H9 (cell line): Measurements from ENCODE around the gene FXN. TPM values are rescaled to one million over a fixed set of nuclear protein-coding genes. Genes with fewer than 3 reads are reported as not detected.
A peak's percentile ranks its signal among the peaks of the same experiment; 100 is the strongest.

ENCODE experiments used
- DNase-seq: peaks from one replicate; pipeline ENCODE4 v3.0.0-alpha.2; 2017
- H2AFZ ChIP-seq: one replicate; pipeline ENCODE4 v1.6.1; 2013; ENCODE audit warnings: mild to moderate bottlenecking, low read length, control low read depth, moderate library complexity
- H2AK5ac ChIP-seq: 2 replicates; pipeline ENCODE4 v1.6.1; 2013; ENCODE audit warnings: low read length, control low read depth, mixed read lengths; ENCODE audit not compliant: insufficient read length
- H2BK120ac ChIP-seq: one replicate; pipeline ENCODE4 v1.6.1; 2013; ENCODE audit warnings: low read depth, mild to moderate bottlenecking, low read length, control low read depth, inconsistent platforms; ENCODE audit not compliant: poor library complexity, severe bottlenecking
- H2BK12ac ChIP-seq: 2 replicates; pipeline ENCODE4 v1.6.1; 2013; ENCODE audit warnings: low read length, control low read depth, mixed read lengths, low read depth; ENCODE audit not compliant: insufficient read length
- H2BK15ac ChIP-seq: 2 replicates; pipeline ENCODE4 v1.6.1; 2013; ENCODE audit warnings: low read depth, low read length, control low read depth
- H2BK20ac ChIP-seq: one replicate; pipeline ENCODE4 v1.6.1; 2013; ENCODE audit warnings: low read depth, mild to moderate bottlenecking, low read length, control low read depth, inconsistent platforms; ENCODE audit not compliant: poor library complexity, severe bottlenecking
- H2BK5ac ChIP-seq: 2 replicates; pipeline ENCODE4 v1.6.1; 2013; ENCODE audit warnings: low read length, control low read depth, mixed read lengths; ENCODE audit not compliant: insufficient read length
- H3K14ac ChIP-seq: 2 replicates; pipeline ENCODE4 v1.6.1; 2013; ENCODE audit warnings: low read length, control low read depth; ENCODE audit not compliant: insufficient read depth
- H3K18ac ChIP-seq: 2 replicates; pipeline ENCODE4 v1.6.1; 2013; ENCODE audit warnings: low read depth, mild to moderate bottlenecking, mixed read lengths, low read length, control low read depth; ENCODE audit not compliant: insufficient read length
- H3K23ac ChIP-seq: 2 replicates; pipeline ENCODE4 v1.6.1; 2013; ENCODE audit warnings: low read length, control low read depth, mixed read lengths, low read depth; ENCODE audit not compliant: insufficient read length
- H3K23me2 ChIP-seq: 2 replicates; pipeline ENCODE4 v1.6.1; 2013; ENCODE audit warnings: low read depth, mild to moderate bottlenecking, mixed read lengths, low read length, control low read depth; ENCODE audit not compliant: insufficient read length, poor library complexity, severe bottlenecking
- H3K27ac ChIP-seq: 2 replicates; pipeline ENCODE4 v1.5.1; 2013; ENCODE audit warnings: low read length, control low read depth, mixed read lengths, low read depth; ENCODE audit not compliant: insufficient read length
- H3K27me3 ChIP-seq: 2 replicates; pipeline ENCODE4 v1.6.1; 2013; ENCODE audit warnings: low read length, control low read depth, inconsistent platforms; ENCODE audit not compliant: insufficient read depth
- H3K4ac ChIP-seq: 2 replicates; pipeline ENCODE4 v1.6.1; 2013; ENCODE audit warnings: low read depth, mild to moderate bottlenecking, control low read depth, inconsistent platforms, low read length, moderate library complexity
- H3K4me1 ChIP-seq: 2 replicates; pipeline ENCODE4 v1.6.1; 2013; ENCODE audit warnings: low read length, control low read depth, inconsistent platforms; ENCODE audit not compliant: insufficient read depth
- H3K4me2 ChIP-seq: 2 replicates; pipeline ENCODE4 v1.6.1; 2013; ENCODE audit warnings: low read length, control low read depth, mixed read lengths; ENCODE audit not compliant: insufficient read length, insufficient read depth
- H3K56ac ChIP-seq: 2 replicates; pipeline ENCODE4 v1.6.1; 2013; ENCODE audit warnings: low read depth, mild to moderate bottlenecking, mixed read lengths, low read length, control low read depth; ENCODE audit not compliant: insufficient read length
- H3K79me1 ChIP-seq: 2 replicates; pipeline ENCODE4 v1.6.1; 2013; ENCODE audit warnings: low read depth, mild to moderate bottlenecking, moderate library complexity, low read length, control low read depth, inconsistent platforms; ENCODE audit not compliant: insufficient read depth, poor library complexity, severe bottlenecking
- H3K79me2 ChIP-seq: 2 replicates; pipeline ENCODE4 v1.6.1; 2013; ENCODE audit warnings: low read length, control low read depth, inconsistent platforms; ENCODE audit not compliant: insufficient read depth
- H3K9ac ChIP-seq: 2 replicates; pipeline ENCODE4 v1.6.1; 2013; ENCODE audit warnings: low read length, control low read depth, mixed read lengths; ENCODE audit not compliant: insufficient read length; ENCODE audit errors: extremely low read depth
- H3K9me3 ChIP-seq: one replicate; pipeline ENCODE4 v1.6.1; 2013; ENCODE audit warnings: low read depth, low read length, inconsistent platforms; ENCODE audit not compliant: control insufficient read depth
- H3T11ph ChIP-seq: one replicate; pipeline ENCODE4 v1.6.1; 2013; ENCODE audit warnings: mild to moderate bottlenecking, low read length, control low read depth, inconsistent platforms
- H4K20me1 ChIP-seq: one replicate; pipeline ENCODE4 v1.6.1; 2013; ENCODE audit not compliant: control insufficient read depth, insufficient read length, insufficient read depth
- H4K5ac ChIP-seq: 2 replicates; pipeline ENCODE4 v1.6.1; 2013; ENCODE audit warnings: low read depth, mild to moderate bottlenecking, mixed read lengths, low read length, control low read depth; ENCODE audit not compliant: insufficient read length
- H4K8ac ChIP-seq: replicated peaks from 2 replicates; pipeline ENCODE4 v1.6.1; 2013; ENCODE audit warnings: low read length, control low read depth, mixed read lengths, low read depth; ENCODE audit not compliant: insufficient read length
- H4K91ac ChIP-seq: 2 replicates; pipeline ENCODE4 v1.6.1; 2013; ENCODE audit warnings: low read depth, mild to moderate bottlenecking, moderate library complexity, mixed read lengths, low read length, control low read depth; ENCODE audit not compliant: insufficient read length
- H3K27ac Mint-ChIP-seq, 3 experiments: 2 replicates in 2 of 3; 3 replicates in 1 of 3; pipeline ENCODE4 v1.8.0; 2020 to 2021; ENCODE audit warnings: mixed read lengths in 3 of 3, mild to moderate bottlenecking in 1 of 3, moderate library complexity in 1 of 3
- H3K27me3 Mint-ChIP-seq: 2 replicates; pipeline ENCODE4 v1.8.0; 2021; ENCODE audit warnings: low read depth, mild to moderate bottlenecking, moderate library complexity, mixed read lengths
- H3K36me3 Mint-ChIP-seq, 3 experiments: 2 replicates in 2 of 3; 3 replicates in 1 of 3; pipeline ENCODE4 v1.8.0; 2020 to 2021; ENCODE audit warnings: low read depth in 3 of 3, mixed read lengths in 3 of 3; ENCODE audit not compliant: insufficient read depth in 1 of 3
- H3K4me1 Mint-ChIP-seq, 2 experiments: 2 replicates each; pipeline ENCODE4 v1.8.0; 2020; ENCODE audit warnings: mixed read lengths in 2 of 2
- H3K4me3 Mint-ChIP-seq, 2 experiments: 2 replicates in 1 of 2; 3 replicates in 1 of 2; pipeline ENCODE4 v1.8.0; 2020 to 2021; ENCODE audit warnings: mild to moderate bottlenecking in 2 of 2, mixed read lengths in 2 of 2, moderate library complexity in 1 of 2
- H3K9me3 Mint-ChIP-seq, 2 experiments: 2 replicates in 1 of 2; 3 replicates in 1 of 2; pipeline ENCODE4 v1.8.0; 2020; ENCODE audit warnings: mild to moderate bottlenecking in 2 of 2, mixed read lengths in 2 of 2, moderate library complexity in 1 of 2
- CTCF ChIP-seq: fragments of 200-600 bp; sonication (generic); conservative IDR thresholded peaks from 3 replicates; pipeline ENCODE4 v1.8.0; 2021; ENCODE audit warnings: antibody characterized with exemption, mild to moderate bottlenecking
- WGBS: extraction: QIAGEN DNeasy Blood & Tissue Kit; methylation state at CpG from one replicate; pipeline ENCODE4 v1.1.7; 2013; ENCODE audit warnings: missing lambda C conversion rate, low lambda C conversion rate, mixed read lengths; ENCODE audit not compliant: insufficient read length; ENCODE audit errors: extremely low coverage; 5-methylcytosine and 5-hydroxymethylcytosine counted together
- total RNA-seq: library from RNA; stranded (reverse); gene quantifications from 2 replicates; pipeline ENCODE4 v1.2.1, GENCODE V29; 2021

Gene FXN
- total RNA-seq, 1 experiment from 2014 or later = 34.4 TPM

- DNase-seq = peak; percentile 22
- Histone ChIP-seq H3K4me2 (no peak overlapping the region), H3K9ac (no peak overlapping the region), H4K20me1 (peaks cover 4% of the 10 kb centered on the region), H3K14ac (no peak overlapping the region), H2BK15ac (no peak overlapping the region), H3K56ac (no peak overlapping the region), H2BK12ac (no peak overlapping the region), H2BK5ac (no peak overlapping the region), H3K4ac (no peak overlapping the region), H3K23ac (no peak overlapping the region), H2AFZ (no peak overlapping the region), H3K79me2 (peaks cover 48% of the 10 kb centered on the region), H3K4me1 (peaks cover 2% of the 10 kb centered on the region; the same call in 1 of the 2 replicates), H3K9me3 (no peaks in the 10 kb centered on the region), H3K23me2 (no peaks in the 10 kb centered on the region), H2BK20ac (no peak overlapping the region), H2BK120ac (no peak overlapping the region), H3K27me3 (no peaks in the 10 kb centered on the region), H3K18ac (no peak overlapping the region), H4K5ac (no peak overlapping the region), H3K79me1 (peaks cover 13% of the 10 kb centered on the region), H4K8ac (no peak overlapping the region), H4K91ac (no peak overlapping the region), H3T11ph (no peak overlapping the region), H2AK5ac (no peak overlapping the region), H3K27ac (no peak overlapping the region)
- peak overlapping the region; percentile 60 to 95 (median 74) for H3K27ac Mint-ChIP-seq
- no CpG with 5 or more reads among the region's 6 CpGs for WGBS
- peaks cover 29 to 42% (median 35%) of the 10 kb centered on the region in 3 experiments for H3K36me3 Mint-ChIP-seq
- H3K4me1 Mint-ChIP-seq = peaks cover 36 to 53% of the 10 kb centered on the region in 2 experiments
- no peaks in the 10 kb centered on the region for H3K27me3 Mint-ChIP-seq
- H3K9me3 Mint-ChIP-seq = no peaks in the 10 kb centered on the region
- H3K4me3 Mint-ChIP-seq = no peak overlapping the region
- TF ChIP-seq CTCF = no peak
Observed at GRCh38 chr9:69134412-69134811, 98.9 kb downstream of the FXN start.
